Erythroblast (primary cell): ENCODE results near the gene SEPTIN2.
"Not testable (repeated sequence)": the region's sequence is repeated elsewhere in the genome, so short reads cannot be mapped to it uniquely, and the experiment has no call there.

Experiments
- DNase-seq, 2 experiments: peaks; one replicate each; lab custom pipeline; 2025; lab: John Stamatoyannopoulos, UW
- GATA1 ChIP-seq: IDR thresholded peaks from 2 replicates; pipeline ENCODE4 v1.6.1; 2011; ENCODE audit warnings: low read depth, mild to moderate bottlenecking, control low read depth, low read length, moderate library complexity
- POLR2A ChIP-seq: IDR thresholded peaks from 2 replicates; pipeline ENCODE4 v1.6.1; 2011; ENCODE audit warnings: mild to moderate bottlenecking, low read length

Gene SEPTIN2

DNA sequence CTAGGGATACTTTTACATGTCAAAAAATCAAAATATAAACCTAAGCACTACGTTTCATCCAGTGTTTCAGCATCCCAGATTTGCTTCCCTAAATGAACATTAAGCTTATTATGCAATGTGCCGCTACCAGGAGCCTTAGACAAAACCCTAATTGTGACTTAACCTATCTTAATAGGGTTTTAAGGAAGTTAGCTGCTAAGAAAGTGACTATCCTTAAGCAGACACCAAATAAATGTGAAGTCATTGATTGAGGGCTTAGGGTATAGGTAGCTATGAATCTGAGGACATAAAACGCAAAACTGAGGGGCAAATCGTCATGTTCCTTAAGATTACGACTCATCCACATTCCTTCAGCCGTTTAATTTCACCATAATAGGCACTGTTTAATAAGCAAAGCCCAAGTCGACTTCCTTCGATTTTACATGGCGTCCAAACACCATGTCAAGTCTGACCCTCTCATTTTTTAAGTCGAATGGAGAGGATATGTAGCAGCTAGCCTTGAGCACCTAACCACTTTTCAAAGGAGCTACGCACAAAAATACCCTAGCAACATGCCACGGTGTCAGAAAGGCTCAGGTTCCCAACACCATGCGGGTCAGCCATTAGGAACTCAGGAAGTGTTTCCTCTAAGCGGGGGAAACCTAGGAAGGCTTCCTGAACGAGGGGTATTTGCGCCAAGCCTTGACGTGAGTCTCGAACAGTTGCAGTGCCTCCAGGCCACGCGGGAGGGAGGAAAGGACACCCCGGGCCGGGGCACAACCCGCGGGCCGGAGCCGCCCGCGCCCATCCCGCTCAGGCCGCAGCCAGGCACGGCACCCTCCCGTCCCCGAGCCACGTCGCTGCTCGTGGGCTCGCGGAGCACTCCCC, 1.3 kb upstream of the SEPTIN2 start:
- peak in 1 of 2 experiments; percentile 69 for DNase-seq
- TF ChIP-seq POLR2A (no peak), GATA1 (no peak)

DNA sequence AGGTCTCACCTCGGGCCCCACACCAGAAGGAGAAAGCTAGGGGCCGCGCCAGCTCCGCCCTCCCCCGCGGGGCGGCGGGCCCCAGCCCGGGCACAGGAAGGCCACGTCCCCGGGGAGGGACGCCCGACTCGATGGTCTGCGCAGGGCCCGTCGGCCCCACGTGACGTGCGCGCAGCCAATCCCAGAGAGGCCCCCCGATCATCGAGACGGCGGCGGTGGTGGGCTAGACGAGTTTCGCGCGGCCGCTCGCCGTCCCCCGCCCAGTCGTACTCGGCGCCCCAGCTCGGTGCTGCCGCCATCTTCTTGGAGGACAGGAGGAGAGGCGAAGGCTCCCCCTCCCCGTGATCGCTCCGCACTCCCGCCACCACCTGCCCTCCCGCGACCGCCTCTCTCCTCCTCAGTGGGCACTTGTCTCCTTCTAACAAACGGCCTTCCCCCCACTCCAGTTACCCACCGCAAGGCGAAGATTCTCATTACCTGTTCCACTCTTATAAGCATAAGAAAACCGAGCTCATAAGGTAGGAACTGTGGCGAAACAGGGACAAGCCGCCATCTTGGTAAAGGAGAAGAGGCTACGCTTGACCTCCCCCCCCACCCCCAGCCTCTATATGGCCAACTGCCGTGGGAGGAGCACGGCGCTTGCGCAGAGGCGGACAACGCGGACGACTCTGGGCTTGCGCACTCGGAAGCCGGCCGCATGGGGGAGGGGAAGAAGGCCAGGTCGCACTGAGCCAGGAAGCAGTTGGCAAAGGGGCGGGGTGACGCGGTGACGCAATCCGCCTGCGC, 439 bp upstream of the SEPTIN2 start, which contains the start of gene HDLBP:
TSS of gene HDLBP (minus strand) at position 580 of the 786 bp plus-strand sequence. CDS start 48,803 bp downstream, outside the sequence.
- no peak for TF ChIP-seq GATA1
- TF ChIP-seq POLR2A, result peak; percentile 95
- DNase-seq, result peak; percentile 99 to 100

DNA sequence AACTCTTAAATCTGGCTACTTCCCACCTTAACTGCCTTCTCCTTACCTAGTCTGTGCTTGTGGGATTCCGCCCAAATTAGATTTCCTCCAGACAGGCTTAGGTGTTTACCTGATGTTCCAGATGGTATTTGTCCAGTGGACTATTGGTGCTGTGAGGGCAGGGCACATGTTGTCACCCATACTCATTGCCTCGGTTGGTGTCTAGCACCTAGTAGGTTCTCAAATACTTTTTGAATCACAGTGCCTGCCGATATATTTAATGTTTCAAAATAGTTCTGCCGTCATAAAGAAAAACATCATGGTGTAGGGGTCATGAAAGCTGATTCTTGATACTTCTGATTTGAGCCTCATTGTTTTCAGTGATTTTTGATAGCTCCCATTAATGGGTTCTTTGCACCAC, 1.1 kb downstream of the SEPTIN2 start:
- no peak for DNase-seq
- TF ChIP-seq POLR2A (no peak), GATA1 (no peak)

DNA sequence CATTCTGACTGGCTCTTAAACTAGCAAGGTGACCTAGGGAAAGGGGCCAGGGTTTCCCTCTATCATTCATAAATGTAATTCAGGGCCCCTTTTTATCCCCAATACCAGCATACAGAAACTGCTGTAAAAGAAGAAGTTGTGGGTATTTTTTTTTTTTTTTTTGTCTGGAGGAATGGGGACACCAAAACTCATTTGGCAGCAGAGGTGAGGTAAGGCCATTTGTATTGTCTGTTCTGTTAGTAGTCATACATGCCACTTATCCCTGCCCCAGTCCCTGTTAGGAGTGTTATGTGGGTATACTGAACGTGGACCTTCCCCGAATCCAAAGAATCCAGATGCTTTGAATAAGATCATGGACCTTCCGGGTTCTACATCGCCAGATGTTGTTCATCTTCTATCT, 1.7 kb downstream of the SEPTIN2 start:
- TF ChIP-seq POLR2A (no peak), GATA1 (no peak)
- DNase-seq, result no peak

DNA sequence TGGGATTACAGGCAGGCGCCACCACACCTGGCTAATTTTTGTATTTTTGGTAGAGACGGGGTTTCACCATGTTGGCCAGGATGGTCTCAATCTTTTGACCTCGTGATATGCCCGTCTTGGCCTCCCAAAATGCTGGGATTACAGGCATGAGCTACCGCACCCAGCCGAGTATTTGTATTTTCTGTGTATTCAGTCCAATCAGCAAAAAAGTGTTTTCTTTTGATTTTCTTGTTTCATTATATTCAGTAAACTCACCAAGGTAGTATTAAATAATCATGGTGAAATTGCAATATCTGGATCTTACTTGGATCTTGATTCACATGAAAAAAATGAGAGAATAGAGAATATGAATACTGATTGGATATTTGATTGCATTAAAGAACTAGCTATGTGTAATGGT, 3.1 kb downstream of the SEPTIN2 start:
- DNase-seq, result not testable (repeated sequence)

DNA sequence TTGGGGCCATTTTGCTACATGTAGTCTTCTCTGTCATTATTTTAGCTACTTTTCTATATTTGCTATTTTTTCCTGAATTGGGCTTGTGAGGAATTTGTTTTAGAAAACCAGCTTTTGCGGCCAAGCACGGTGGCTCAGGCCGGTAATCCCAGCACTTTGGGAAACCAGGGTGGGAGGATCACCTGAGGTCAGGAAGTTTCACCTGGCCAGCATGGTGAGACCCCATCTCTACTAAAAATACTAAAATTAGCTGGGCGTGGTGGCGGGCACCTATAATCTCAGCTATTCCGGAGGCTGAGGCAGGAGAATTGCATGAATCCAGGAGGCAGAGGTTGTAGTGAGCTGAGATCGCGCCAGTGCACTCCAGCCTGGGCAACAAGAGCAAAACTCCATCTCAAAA, 4.7 kb downstream of the SEPTIN2 start:
- TF ChIP-seq GATA1 (no peak), POLR2A (no peak)
- DNase-seq, result no peak

DNA sequence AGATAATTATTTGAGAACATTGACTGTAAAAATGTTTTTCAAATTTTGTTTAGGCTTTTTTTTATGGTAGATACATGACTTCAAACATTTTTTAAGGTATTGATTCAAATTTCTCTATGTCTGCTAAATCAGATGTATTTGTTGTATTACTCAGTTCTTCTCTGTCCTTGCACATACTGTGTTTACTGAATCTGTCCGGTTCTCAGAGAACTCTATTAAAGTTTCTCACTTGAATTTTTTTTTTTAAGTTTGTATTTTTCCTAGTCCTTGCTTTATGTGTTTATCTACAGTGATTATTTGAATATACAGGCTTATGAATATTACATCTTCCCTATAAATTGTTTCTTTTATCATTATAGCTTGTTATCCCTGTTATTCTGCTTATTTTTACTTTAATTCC, 5.3 kb downstream of the SEPTIN2 start:
- TF ChIP-seq GATA1 (no peak), POLR2A (no peak)
- DNase-seq, result no peak

DNA sequence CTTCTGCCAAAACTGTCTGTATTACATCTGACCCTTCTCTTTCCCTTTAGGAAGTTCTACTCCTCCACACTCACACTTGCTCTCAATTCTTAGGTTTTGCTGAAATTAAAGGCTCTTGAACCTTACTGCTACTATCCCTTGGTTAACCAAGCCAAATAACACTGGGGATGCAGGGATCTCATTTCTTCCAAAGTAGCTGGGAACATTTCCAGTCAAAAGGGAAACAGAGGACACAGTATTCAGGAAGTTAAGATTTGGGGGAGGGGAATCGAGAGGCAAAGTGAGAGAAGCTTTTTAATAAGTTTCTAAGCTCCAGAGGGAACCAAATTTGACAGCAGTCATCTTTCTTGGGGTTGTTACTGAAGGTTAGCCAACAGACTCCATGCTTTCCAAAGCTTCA, 6.2 kb downstream of the SEPTIN2 start:
- DNase-seq, result no peak
- TF ChIP-seq POLR2A (no peak), GATA1 (no peak)

DNA sequence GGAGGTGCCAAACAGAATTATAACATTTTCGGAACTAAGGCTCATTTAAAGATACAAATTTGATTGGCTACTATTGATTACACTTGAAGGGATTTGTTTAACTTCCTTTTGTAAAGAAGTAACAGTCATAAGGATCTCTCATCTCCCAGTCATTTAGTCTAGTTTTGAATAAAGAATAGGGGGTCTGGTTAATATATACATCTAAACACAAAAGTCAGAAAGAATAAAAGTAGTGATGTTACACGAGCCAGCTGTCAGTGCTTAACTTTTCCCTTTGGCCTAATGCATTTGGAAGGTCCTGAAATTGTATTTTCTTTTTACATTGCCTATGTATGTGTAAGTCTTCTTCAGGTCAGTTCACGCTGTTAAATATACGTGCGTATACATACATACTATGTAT, 8.1 kb downstream of the SEPTIN2 start:
- no peak for DNase-seq
- no peak for TF ChIP-seq POLR2A
- no peak for TF ChIP-seq GATA1

DNA sequence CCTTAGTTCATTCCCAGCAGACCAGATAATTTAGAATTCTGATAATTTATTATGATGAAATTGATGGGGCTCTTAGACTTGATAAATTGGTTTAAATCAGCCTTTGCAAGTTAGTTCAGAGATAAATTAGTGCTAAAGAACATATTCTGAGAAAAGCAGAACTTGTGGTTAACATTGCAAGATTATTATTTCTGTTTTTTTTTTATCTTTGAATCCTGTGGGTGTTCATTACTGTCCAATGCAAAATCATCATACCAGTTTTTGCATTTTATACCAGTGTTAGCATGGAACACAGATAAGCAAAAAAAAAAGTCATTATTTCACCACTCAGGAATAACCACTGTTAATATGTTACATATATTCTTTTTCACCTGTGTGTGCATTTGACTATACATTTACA, 9.1 kb downstream of the SEPTIN2 start:
- no peak for DNase-seq
- no peak for TF ChIP-seq GATA1

DNA sequence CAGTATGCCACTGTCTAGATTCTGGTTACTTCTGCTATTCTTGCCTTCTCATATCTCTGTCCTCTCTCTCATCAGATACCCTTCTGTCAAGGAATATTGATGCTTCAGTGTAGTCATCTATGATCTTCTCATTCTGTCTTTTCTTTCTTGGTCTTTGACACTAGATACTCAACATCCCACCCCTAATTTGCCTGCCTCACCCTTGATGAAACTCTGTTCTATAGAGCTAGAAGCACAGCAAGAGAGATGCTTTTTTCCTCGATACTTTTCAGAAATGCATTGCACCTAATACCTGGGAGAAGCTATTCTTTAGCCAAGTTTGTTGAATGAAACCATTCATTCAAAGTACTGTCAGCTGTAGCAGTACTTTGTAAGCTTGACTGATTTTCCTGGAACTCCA, 9.5 kb downstream of the SEPTIN2 start:
- DNase-seq, result no peak
- no peak for TF ChIP-seq POLR2A
- no peak for TF ChIP-seq GATA1

DNA sequence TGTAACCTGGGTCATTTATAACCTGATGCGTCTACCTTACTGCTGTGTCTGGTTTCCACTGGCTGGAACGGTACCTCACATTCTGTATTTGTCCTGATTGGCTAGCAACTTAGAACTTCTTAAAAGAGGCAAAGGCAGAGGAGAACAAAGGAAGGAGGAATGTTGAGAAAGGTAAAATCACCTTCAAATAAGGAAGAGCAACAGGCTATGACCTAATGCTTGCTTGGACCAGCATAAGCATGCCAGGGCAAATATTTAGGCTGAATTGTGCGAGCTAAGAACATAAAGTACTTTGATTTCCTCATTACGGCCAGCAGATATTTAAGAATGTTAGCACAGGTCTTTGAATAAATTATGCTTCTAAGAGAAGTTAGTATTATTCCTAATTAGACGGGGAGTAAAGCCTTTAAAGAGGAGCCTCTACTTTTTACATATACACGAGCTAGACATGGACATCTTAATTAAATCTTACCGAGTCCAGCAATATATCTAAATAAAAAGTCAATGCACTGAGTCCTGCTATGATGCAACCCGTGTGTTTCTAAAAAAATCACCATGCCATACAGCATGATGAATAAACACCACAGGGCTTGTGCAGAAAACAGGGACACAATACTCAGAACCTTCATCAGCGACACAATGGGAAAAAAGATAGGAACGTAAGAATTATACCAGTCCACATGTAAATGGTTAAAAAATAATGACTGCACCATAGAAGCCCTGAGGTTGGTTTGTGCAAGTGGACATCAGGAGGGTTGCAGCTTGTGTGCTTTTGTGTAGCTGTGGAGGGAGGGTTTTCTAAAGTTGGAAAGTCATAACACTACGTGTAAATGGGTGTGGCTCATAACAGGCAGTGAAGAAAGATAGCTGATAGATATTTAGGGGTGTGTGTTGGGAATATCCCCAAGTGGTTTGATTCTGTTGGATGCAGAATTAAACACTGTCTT, 14.2 kb downstream of the SEPTIN2 start:
- peak; percentile 30 to 41 for DNase-seq

DNA sequence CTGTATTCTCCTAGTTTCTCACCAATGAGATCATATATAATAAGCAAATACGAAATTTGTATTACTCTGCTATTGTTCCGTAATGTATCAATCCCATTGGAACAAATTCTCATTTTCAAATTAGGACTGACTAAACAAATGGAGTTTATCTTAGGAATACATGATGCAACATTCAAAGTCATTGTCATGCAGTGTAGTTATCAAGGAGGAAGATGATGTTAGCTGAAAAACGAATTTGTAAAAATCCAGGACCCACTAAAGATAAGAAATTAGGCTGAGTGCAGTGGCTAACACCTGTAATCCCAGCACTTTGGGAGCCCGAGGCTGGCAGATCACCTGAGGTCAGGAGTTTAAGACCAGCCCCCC, 14.9 kb downstream of the SEPTIN2 start:
- no peak for TF ChIP-seq POLR2A
- TF ChIP-seq GATA1, result no peak

More for the DNA sequence above, 14.2 kb downstream of the SEPTIN2 start:
- TF ChIP-seq GATA1 (no peak), POLR2A (no peak)

DNA sequence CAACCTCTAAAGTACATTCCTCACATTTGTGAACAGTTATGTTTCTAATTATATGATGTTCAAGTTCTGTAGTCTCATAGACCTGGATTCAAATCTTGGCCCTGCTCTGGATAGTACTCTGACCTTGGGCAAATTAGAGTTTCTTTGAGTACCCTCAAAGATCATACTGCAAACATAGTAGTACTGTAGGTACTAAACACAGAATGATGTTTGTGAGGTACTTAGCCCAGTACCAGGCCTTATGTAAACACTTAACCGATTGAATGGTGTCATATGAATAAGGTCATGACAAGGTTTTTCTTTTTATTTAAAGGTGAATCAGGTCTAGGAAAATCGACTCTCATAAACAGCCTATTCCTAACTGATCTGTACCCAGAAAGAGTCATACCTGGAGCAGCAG, 19.1 kb downstream of the SEPTIN2 start:
- TF ChIP-seq GATA1 (no peak), POLR2A (no peak)
- DNase-seq, result no peak

More for the DNA sequence above, 14.9 kb downstream of the SEPTIN2 start:
- DNase-seq, result no peak
